Glutamatergic neuron (in vitro differentiated cells): ENCODE data around the gene C11orf54. TPM values are rescaled to one million over a fixed set of nuclear protein-coding genes. Genes with fewer than 3 reads are reported as not detected.

ENCODE experiments used
- DNase-seq: peaks from one replicate; pipeline ENCODE4 v3.0.0; 2022
- H3K27ac Mint-ChIP-seq: one replicate; pipeline ENCODE4 v1.8.0; 2020; ENCODE audit warnings: mild to moderate bottlenecking, mixed read lengths, inconsistent platforms; ENCODE audit not compliant: unreplicated experiment
- H3K27me3 Mint-ChIP-seq: one replicate; pipeline ENCODE4 v1.8.0; 2020; ENCODE audit warnings: mild to moderate bottlenecking, moderate library complexity, mixed read lengths, inconsistent platforms; ENCODE audit not compliant: unreplicated experiment
- H3K36me3 Mint-ChIP-seq: one replicate; pipeline ENCODE4 v1.8.0; 2020; ENCODE audit warnings: mild to moderate bottlenecking, mixed read lengths, inconsistent platforms; ENCODE audit not compliant: unreplicated experiment
- H3K4me1 Mint-ChIP-seq: one replicate; pipeline ENCODE4 v1.8.0; 2020; ENCODE audit warnings: mild to moderate bottlenecking, low read depth, mixed read lengths, inconsistent platforms; ENCODE audit not compliant: unreplicated experiment
- H3K4me3 Mint-ChIP-seq: one replicate; pipeline ENCODE4 v1.8.0; 2020; ENCODE audit warnings: mild to moderate bottlenecking, mixed read lengths, inconsistent platforms; ENCODE audit not compliant: unreplicated experiment
- H3K9me3 Mint-ChIP-seq: one replicate; pipeline ENCODE4 v1.8.0; 2020; ENCODE audit warnings: mild to moderate bottlenecking, moderate library complexity, mixed read lengths, inconsistent platforms; ENCODE audit not compliant: unreplicated experiment
- total RNA-seq: library from RNA; stranded (reverse); fragmentation: NEBNext Ultra II Directional; extraction: Animal tissue kit (Norgen Biotek cat#: 25700); gene quantifications from one replicate; pipeline ENCODE4 v1.2.1, GENCODE V29; 2021; ENCODE audit not compliant: unreplicated experiment
- TF ChIP-seq, protein P1 (sequence below): fragments of 200-600 bp; sonication (generic); IDR thresholded peaks from one replicate; pipeline ENCODE4 v1.5.0; 2021; ENCODE audit not compliant: partially characterized antibody, unreplicated experiment

C11orf54 gene
- total RNA-seq, 1 donor from 2014 or later = 19.5 TPM

DNA sequence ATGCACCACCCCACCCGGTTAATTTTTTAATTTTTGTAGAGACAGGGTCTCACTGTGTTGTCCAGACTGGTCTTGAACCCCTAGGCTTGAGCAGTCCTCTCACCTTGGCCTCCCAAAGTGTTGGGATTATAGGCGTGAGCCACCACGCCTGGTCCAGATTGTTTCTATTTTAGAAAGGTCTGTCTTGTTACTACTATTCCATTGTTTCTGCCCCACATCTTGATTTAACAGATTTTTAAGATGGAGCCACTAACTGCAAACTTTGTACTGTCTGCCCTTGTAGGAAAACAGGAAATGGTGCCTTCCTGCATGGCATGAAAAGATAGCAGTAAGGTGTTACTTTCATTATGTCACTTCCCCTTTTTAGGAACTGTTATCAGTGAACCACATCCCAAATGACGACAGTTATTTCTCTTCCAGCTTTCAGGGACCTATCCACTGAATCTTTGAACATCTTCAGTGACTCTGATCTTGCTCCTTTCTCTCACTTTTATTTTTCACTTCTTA is 23.4 kb upstream of the C11orf54 start:
- Mint-ChIP-seq H3K9me3 (no peaks in the 10 kb centered on the region), H3K36me3 (no peaks in the 10 kb centered on the region), H3K27ac (no peak overlapping the region), H3K4me3 (no peak overlapping the region), H3K27me3 (no peaks in the 10 kb centered on the region), H3K4me1 (no peaks in the 10 kb centered on the region)
- no peak for DNase-seq
- TF ChIP-seq, protein P1, sequence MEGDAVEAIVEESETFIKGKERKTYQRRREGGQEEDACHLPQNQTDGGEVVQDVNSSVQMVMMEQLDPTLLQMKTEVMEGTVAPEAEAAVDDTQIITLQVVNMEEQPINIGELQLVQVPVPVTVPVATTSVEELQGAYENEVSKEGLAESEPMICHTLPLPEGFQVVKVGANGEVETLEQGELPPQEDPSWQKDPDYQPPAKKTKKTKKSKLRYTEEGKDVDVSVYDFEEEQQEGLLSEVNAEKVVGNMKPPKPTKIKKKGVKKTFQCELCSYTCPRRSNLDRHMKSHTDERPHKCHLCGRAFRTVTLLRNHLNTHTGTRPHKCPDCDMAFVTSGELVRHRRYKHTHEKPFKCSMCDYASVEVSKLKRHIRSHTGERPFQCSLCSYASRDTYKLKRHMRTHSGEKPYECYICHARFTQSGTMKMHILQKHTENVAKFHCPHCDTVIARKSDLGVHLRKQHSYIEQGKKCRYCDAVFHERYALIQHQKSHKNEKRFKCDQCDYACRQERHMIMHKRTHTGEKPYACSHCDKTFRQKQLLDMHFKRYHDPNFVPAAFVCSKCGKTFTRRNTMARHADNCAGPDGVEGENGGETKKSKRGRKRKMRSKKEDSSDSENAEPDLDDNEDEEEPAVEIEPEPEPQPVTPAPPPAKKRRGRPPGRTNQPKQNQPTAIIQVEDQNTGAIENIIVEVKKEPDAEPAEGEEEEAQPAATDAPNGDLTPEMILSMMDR = no peak

DNA sequence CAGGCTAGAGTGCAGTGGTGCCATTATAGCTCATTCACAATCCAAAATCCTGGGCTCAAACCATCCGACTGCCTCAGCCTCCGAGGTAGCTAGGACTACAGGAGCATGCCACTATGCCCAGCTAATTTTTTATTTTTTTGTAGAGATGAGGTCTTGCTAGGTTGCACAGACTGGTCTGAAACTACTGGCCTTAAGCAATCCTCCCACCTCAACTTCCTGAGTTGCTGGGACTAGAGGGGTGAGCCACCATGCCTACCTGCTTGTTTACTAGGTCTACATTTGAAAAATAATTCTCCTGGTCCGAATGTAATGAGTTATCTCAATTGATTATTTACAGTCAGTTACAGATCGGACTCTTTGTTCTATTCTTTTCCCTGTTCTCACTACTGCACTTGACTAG is 22.2 kb upstream of the C11orf54 start:
- Mint-ChIP-seq H3K4me3 (no peak overlapping the region), H3K27ac (no peak overlapping the region), H3K9me3 (no peaks in the 10 kb centered on the region), H3K4me1 (no peaks in the 10 kb centered on the region), H3K36me3 (no peaks in the 10 kb centered on the region), H3K27me3 (no peaks in the 10 kb centered on the region)
- no peak for DNase-seq
- TF ChIP-seq, protein P1 = no peak

DNA sequence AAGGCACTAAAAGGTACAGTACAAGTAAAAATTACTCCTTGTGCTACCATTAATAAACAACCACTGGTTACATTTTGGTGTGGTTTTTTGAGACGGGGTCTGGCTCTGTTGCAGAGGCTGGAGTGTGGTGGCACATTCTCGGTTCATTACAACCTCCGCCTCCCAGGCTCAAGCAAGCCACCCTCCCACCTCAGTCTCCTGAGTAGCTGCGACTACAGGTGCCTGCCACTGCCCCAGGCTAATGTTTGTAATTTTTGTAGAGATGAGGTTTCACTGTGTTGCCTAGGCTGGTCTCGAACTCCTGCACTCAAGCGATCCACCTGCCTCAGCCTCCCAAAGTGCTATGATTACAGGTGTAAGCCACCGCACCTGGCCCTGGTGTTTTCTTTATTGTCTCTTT is 20.9 kb upstream of the C11orf54 start:
- H3K36me3 Mint-ChIP-seq = no peaks in the 10 kb centered on the region
- no peaks in the 10 kb centered on the region for H3K4me1 Mint-ChIP-seq
- H3K27me3 Mint-ChIP-seq = no peaks in the 10 kb centered on the region
- TF ChIP-seq, protein P1 = no peak
- H3K27ac Mint-ChIP-seq = no peak overlapping the region
- H3K4me3 Mint-ChIP-seq = no peak overlapping the region
- DNase-seq = no peak
- no peaks in the 10 kb centered on the region for H3K9me3 Mint-ChIP-seq

DNA sequence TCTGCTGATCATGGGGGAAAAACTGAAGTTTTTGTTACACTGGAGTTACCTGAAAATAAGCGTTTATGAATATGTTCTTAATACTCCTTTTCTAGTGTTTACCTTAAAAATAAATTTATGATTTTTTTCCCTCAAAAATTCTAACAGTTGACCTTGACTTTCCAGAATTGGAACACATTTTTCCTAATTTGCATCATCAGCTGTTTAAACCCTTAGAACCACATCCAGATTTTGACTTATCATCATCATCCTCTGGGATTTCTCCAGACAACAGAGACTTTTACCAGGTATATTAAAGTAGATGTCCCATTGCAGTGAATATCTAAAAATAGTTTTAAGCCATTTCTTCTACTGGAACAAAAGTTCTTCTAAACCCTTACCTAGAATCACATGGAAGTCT is 17.4 kb upstream of the C11orf54 start:
- Mint-ChIP-seq H3K36me3 (no peaks in the 10 kb centered on the region), H3K4me3 (no peak overlapping the region), H3K27me3 (no peaks in the 10 kb centered on the region), H3K4me1 (no peaks in the 10 kb centered on the region), H3K27ac (no peak overlapping the region), H3K9me3 (no peaks in the 10 kb centered on the region)
- TF ChIP-seq, protein P1 = no peak
- no peak for DNase-seq

DNA sequence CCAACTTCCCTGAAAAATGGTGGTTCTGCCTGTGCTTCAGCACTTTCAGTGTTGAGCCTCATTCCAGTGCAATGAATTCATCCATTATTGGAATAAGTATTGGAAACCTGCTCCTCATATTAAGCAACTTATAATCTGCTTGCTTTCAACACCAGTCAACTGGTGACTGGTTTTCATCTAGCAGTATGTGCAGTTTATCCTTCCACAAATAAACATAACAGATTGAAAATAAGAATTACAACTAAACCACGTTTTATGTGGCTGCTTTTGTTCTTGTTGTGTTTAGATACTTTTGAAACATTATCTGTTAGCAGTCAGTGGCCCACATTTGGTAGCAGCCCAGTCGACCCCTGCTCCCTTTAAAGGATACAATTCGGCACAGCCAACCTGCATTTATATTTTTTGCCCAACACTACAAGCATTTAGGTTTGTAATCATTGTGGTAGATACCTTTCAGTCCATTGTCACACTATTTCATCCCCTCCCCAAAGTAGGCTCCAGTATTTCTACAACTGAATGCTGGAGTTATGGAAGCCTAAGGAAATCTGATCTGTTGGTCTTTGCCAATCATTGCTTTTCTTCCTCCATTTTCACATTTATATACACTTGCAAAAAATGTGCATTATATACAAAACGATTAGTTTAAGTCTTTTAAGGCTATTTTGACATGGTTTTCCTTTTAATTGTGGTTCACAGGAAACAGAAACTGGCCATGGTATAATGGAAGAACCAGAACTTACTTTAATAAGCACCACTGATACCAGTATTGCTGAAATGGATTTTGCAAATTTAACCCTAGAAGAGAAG is 13.3 kb upstream of the C11orf54 start:
- no peaks in the 10 kb centered on the region for H3K4me1 Mint-ChIP-seq
- H3K27ac Mint-ChIP-seq = no peak overlapping the region
- no peaks in the 10 kb centered on the region for H3K36me3 Mint-ChIP-seq
- no peak for DNase-seq
- H3K9me3 Mint-ChIP-seq = no peaks in the 10 kb centered on the region
- no peaks in the 10 kb centered on the region for H3K27me3 Mint-ChIP-seq
- no peak overlapping the region for H3K4me3 Mint-ChIP-seq
- TF ChIP-seq, protein P1 = no peak
